Measurements from ENCODE around the gene SMAD6.

GRCh38 chr15:66734961-66735908 lies 33.2 kb downstream of the SMAD6 start:
- no peak for TF ChIP-seq CTCF (IDR thresholded peaks at IDR 0.05)
- no peak for TF ChIP-seq POLR2AphosphoS5 (IDR thresholded peaks at IDR 0.05)
- no peak for TF ChIP-seq POLR2A (IDR thresholded peaks at IDR 0.05)

Measured in prostate gland (tissue), 2 donors.